T47D (cell line): Measurements from ENCODE around the gene MAPK10.

ENCODE experiments used
- DNase-seq, 2 experiments: peaks; one replicate each; pipeline versions ENCODE4 v3.0.0 to v3.0.0-alpha.2; 2011 to 2012; ENCODE audit warnings: low read depth in 1 of 2, low spot score in 1 of 2
- JUND ChIP-seq: IDR thresholded peaks from 2 replicates; pipeline ENCODE4 v1.6.1; 2012; ENCODE audit warnings: low read depth
- in situ Hi-C: cut with HindIII; loops from 2 replicates; pipeline ENCODE4 v1.10.0; 2016; ENCODE audit warnings: low sequenced_read_pairs, low pct_unique_long_range_greater_than_20kb

MAPK10 gene

GRCh38 chr4:86286726-86287125, 73.1 kb downstream of the MAPK10 start:
- peak in 1 of 2 experiments; percentile 22 for DNase-seq
- in situ Hi-C loops = no loop called here
- TF ChIP-seq JUND = no peak

GRCh38 chr4:86283371-86283770, 76.5 kb downstream of the MAPK10 start:
- DNase-seq = no peak
- in situ Hi-C loops = no loop called here

GRCh38 chr4:86280246-86280645, 79.6 kb downstream of the MAPK10 start:
- in situ Hi-C loops = no loop called here
- no peak for DNase-seq
- TF ChIP-seq JUND = no peak

More at GRCh38 chr4:86283371-86283770, 76.5 kb downstream of the MAPK10 start:
- no peak for TF ChIP-seq JUND

- TF ChIP-seq JUND = no peak
- in situ Hi-C loops = no loop called here
- no peak for DNase-seq
These were observed 80.4 kb downstream of the MAPK10 start for GRCh38 chr4:86279293-86279960.

- in situ Hi-C loops = no loop called here
- no peak for DNase-seq
- TF ChIP-seq JUND = no peak
These were observed 81.7 kb downstream of the MAPK10 start for GRCh38 chr4:86278126-86278525.

GRCh38 chr4:86274642-86275041, 85.2 kb downstream of the MAPK10 start:
- in situ Hi-C loops = no loop called here
- DNase-seq = no peak
- TF ChIP-seq JUND = no peak

- TF ChIP-seq JUND = no peak
- no peak for DNase-seq
- in situ Hi-C loops = no loop called here
These were observed 87.2 kb downstream of the MAPK10 start for GRCh38 chr4:86272669-86273068.

GRCh38 chr4:86271057-86271456, 88.8 kb downstream of the MAPK10 start:
- in situ Hi-C loops = no loop called here
- no peak for TF ChIP-seq JUND
- no peak for DNase-seq

- no peak for DNase-seq
- in situ Hi-C loops = no loop called here
- no peak for TF ChIP-seq JUND
These were observed 90.5 kb downstream of the MAPK10 start for GRCh38 chr4:86269354-86269753.

- DNase-seq = no peak
- TF ChIP-seq JUND = no peak
- in situ Hi-C loops = no loop called here
These were observed 95.6 kb downstream of the MAPK10 start for GRCh38 chr4:86264241-86264640.

GRCh38 chr4:86261636-86262035, 98.2 kb downstream of the MAPK10 start:
- TF ChIP-seq JUND = no peak
- DNase-seq = no peak
- in situ Hi-C loops = no loop called here

- DNase-seq = no peak
- in situ Hi-C loops = no loop called here
- TF ChIP-seq JUND = no peak
These were observed 103.8 kb downstream of the MAPK10 start for GRCh38 chr4:86256086-86256485.

- no peak for TF ChIP-seq JUND
- DNase-seq = no peak
- in situ Hi-C loops = no loop called here
These were observed 109.2 kb downstream of the MAPK10 start for GRCh38 chr4:86250619-86251018.

- no peak for TF ChIP-seq JUND
- in situ Hi-C loops = no loop called here
- no peak for DNase-seq
These were observed 109.8 kb downstream of the MAPK10 start for GRCh38 chr4:86250006-86250405.

- DNase-seq = no peak
- in situ Hi-C loops = no loop called here
- TF ChIP-seq JUND = no peak
These were observed 110.8 kb downstream of the MAPK10 start for GRCh38 chr4:86249074-86249473.
